GM10248 (cell line): ENCODE data around the gene EEF1AKMT3.
A peak's percentile ranks its signal among the peaks of the same experiment; 100 is the strongest.

Source experiments
- CTCF ChIA-PET: fragments of 300-600 bp; sonication (Branson Sonifier 250); formaldehyde crosslinking; extraction: SDS; loops from one replicate; lab custom pipeline; 2021; ENCODE audit warnings: antibody characterized with exemption; lab: Yijun Ruan, JAX
- POLR2A ChIA-PET: fragments of 350-650 bp; sonication (Branson Sonifier 250); formaldehyde crosslinking; extraction: SDS; loops from one replicate; lab custom pipeline; 2020; ENCODE audit warnings: antibody characterized with exemption; lab: Yijun Ruan, JAX
- DNase-seq: peaks from one replicate; pipeline ENCODE4 v3.0.0; 2012; ENCODE audit errors: extremely low spot score
- CTCF ChIP-seq: IDR thresholded peaks from 2 replicates; pipeline ENCODE4 v1.5.1; 2012; ENCODE audit warnings: mild to moderate bottlenecking, low read depth; ENCODE audit errors: extremely low read depth, missing control alignments, control extremely low read depth

The EEF1AKMT3 gene

GRCh38 chr12:57763881-57764661 lies 8.3 kb upstream of the EEF1AKMT3 start:
- POLR2A ChIA-PET, result no interaction called here
- no peak for TF ChIP-seq CTCF
- no peak for DNase-seq
- CTCF ChIA-PET, result interaction anchor here (1.0 to 2.9 kb wide), 5 partner anchors 8 to 73 kb away, joined by 3 to 12 read pairs (median 5); partner anchors contain the start of genes CDK4 and TSFM

- TF ChIP-seq CTCF, result no peak
- no peak for DNase-seq
- ChIA-PET POLR2A (no interaction called here), CTCF (interaction anchor here (0.6 to 2.3 kb wide), 6 partner anchors 8 to 181 kb away, joined by 3 to 7 read pairs (median 3); partner anchors contain the start of genes AVIL, CDK4 and TSFM)
These were observed 7.8 kb upstream of the EEF1AKMT3 start for GRCh38 chr12:57764662-57765002.

GRCh38 chr12:57765003-57765697 lies 7.3 kb upstream of the EEF1AKMT3 start:
- ChIA-PET CTCF (interaction anchor here (0.6 to 4.7 kb wide), 9 partner anchors 8 to 182 kb away, joined by 3 to 61 read pairs (median 3); partner anchors contain the start of genes AVIL, CDK4 and TSFM), POLR2A (no interaction called here)
- peak; percentile 68 for TF ChIP-seq CTCF
- DNase-seq, result peak; percentile 60

GRCh38 chr12:57765698-57766463 lies 6.5 kb upstream of the EEF1AKMT3 start:
- ChIA-PET POLR2A (no interaction called here), CTCF (interaction anchor here (0.9 to 4.7 kb wide), 7 partner anchors 9 to 144 kb away, joined by 3 to 61 read pairs (median 3); partner anchors contain the start of genes AVIL, CTDSP2 and TSFM)
- no peak for TF ChIP-seq CTCF
- DNase-seq, result no peak

GRCh38 chr12:57766464-57767304 lies 5.7 kb upstream of the EEF1AKMT3 start, which contains the start of gene CYP27B1:
TSS of gene CYP27B1 (minus strand) at chr12:57767078. CDS start at chr12:57767041, 37 bp downstream.
- DNase-seq, result no peak
- TF ChIP-seq CTCF, result no peak
- POLR2A ChIA-PET, result no interaction called here
- CTCF ChIA-PET, result interaction anchor here (0.9 to 4.7 kb wide), 8 partner anchors 8 to 314 kb away, joined by 3 to 61 read pairs (median 4); partner anchors contain the start of genes CTDSP2 and TSFM
